DOHH2 (cell line): ENCODE measurements around the gene PAX7.

ENCODE experiments used
- CTCF ChIP-seq: fragments of 200-600 bp; sonication (generic); IDR thresholded peaks from one replicate; pipeline ENCODE4 v1.5.1; 2014; ENCODE audit warnings: antibody characterized with exemption, mild to moderate bottlenecking, low read depth, low read length; ENCODE audit not compliant: poor library complexity, severe bottlenecking
- EZH2phosphoT487 ChIP-seq: fragments of 200-600 bp; sonication (generic); IDR thresholded peaks from 2 replicates; pipeline ENCODE4 v1.6.1; 2017; ENCODE audit warnings: borderline replicate concordance, mild to moderate bottlenecking, antibody characterized with exemption, low read length, moderate library complexity, mixed read lengths

- no peak for TF ChIP-seq CTCF
- TF ChIP-seq EZH2phosphoT487, result no peak
Observed at GRCh38 chr1:18734001-18734400, 103.4 kb downstream of the PAX7 start.
